GM23338 (cell line): ENCODE data around the gene KANK3. TPM values are rescaled to one million over a fixed set of nuclear protein-coding genes. Genes with fewer than 3 reads are reported as not detected.
A peak's percentile ranks its signal among the peaks of the same experiment; 100 is the strongest.

ENCODE experiments used
- ATAC-seq: fragments of 200-7000 bp; cut with Tn5 transposase; 3 replicates; pipeline ENCODE4 v1.9.1; 2020
- DNase-seq: peaks from one replicate; pipeline ENCODE4 v3.0.0-alpha.2; 2015; ENCODE audit warnings: low spot score
- H2AFZ ChIP-seq: fragments of 200-600 bp; sonication (generic); 2 replicates; pipeline ENCODE4 v1.8.0; 2016; ENCODE audit warnings: antibody characterized with exemption, mild to moderate bottlenecking, moderate library complexity
- H3F3A ChIP-seq: fragments of 200-600 bp; sonication (generic); replicated peaks from 2 replicates; pipeline ENCODE4 v1.8.0; 2017; ENCODE audit warnings: antibody characterized with exemption, mixed run types, low read depth
- H3K27ac ChIP-seq: fragments of 200-600 bp; sonication (generic); 2 replicates; pipeline ENCODE4 v1.6.1; 2016; ENCODE audit warnings: low read depth
- H3K27me3 ChIP-seq: fragments of 200-600 bp; sonication (generic); 2 replicates; pipeline ENCODE4 v1.8.0; 2016; ENCODE audit warnings: mild to moderate bottlenecking, mixed run types, moderate library complexity; ENCODE audit not compliant: insufficient read depth
- H3K36me3 ChIP-seq: fragments of 200-600 bp; sonication (generic); 2 replicates; pipeline ENCODE4 v1.8.0; 2016; ENCODE audit warnings: mild to moderate bottlenecking; ENCODE audit not compliant: insufficient read depth
- H3K4me1 ChIP-seq: fragments of 200-600 bp; sonication (generic); 2 replicates; pipeline ENCODE4 v1.8.0; 2016; ENCODE audit warnings: mild to moderate bottlenecking, moderate library complexity; ENCODE audit not compliant: insufficient read depth
- H3K4me2 ChIP-seq: fragments of 200-600 bp; sonication (generic); 2 replicates; pipeline ENCODE4 v1.7.1; 2017; ENCODE audit warnings: mixed run types
- H3K4me3 ChIP-seq: fragments of 200-600 bp; sonication (generic); 2 replicates; pipeline ENCODE4 v1.6.1; 2016; ENCODE audit warnings: mixed run types
- H3K79me2 ChIP-seq: fragments of 200-600 bp; sonication (generic); replicated peaks from 2 replicates; pipeline ENCODE4 v1.8.0; 2017; ENCODE audit warnings: mild to moderate bottlenecking; ENCODE audit not compliant: insufficient read depth
- H3K9me2 ChIP-seq: fragments of 200-600 bp; sonication (generic); 2 replicates; pipeline ENCODE4 v1.8.0; 2017; ENCODE audit not compliant: insufficient read depth
- H4K20me1 ChIP-seq: fragments of 200-600 bp; sonication (generic); replicated peaks from 2 replicates; pipeline ENCODE4 v1.8.0; 2017; ENCODE audit warnings: mild to moderate bottlenecking; ENCODE audit not compliant: insufficient read depth
- H3K27ac Mint-ChIP-seq: 2 replicates; pipeline ENCODE4 v1.8.0; 2020; ENCODE audit warnings: inconsistent platforms, mild to moderate bottlenecking, moderate library complexity, mixed read lengths
- H3K27me3 Mint-ChIP-seq: 3 replicates; pipeline ENCODE4 v1.8.0; 2022; ENCODE audit warnings: low read depth, mild to moderate bottlenecking, moderate library complexity, mixed read lengths, inconsistent platforms; ENCODE audit not compliant: insufficient read depth, poor library complexity
- H3K36me3 Mint-ChIP-seq: 3 replicates; pipeline ENCODE4 v1.8.0; 2021; ENCODE audit warnings: low read depth, mild to moderate bottlenecking, inconsistent platforms, moderate library complexity, mixed read lengths
- H3K4me1 Mint-ChIP-seq: 3 replicates; pipeline ENCODE4 v1.8.0; 2020; ENCODE audit warnings: mild to moderate bottlenecking, inconsistent platforms, mixed read lengths
- H3K4me3 Mint-ChIP-seq: 3 replicates; pipeline ENCODE4 v1.8.0; 2021; ENCODE audit warnings: moderate library complexity, mild to moderate bottlenecking, inconsistent platforms, mixed read lengths
- H3K9me3 Mint-ChIP-seq: 3 replicates; pipeline ENCODE4 v1.8.0; 2020; ENCODE audit warnings: moderate library complexity, mild to moderate bottlenecking, inconsistent platforms, mixed read lengths
- CREB1 ChIP-seq: fragments of 250-450 bp; sonication (Bioruptor Pico); IDR thresholded peaks from 2 replicates; pipeline ENCODE4 v1.5.0; 2020; ENCODE audit warnings: low read depth, mild to moderate bottlenecking, moderate library complexity
- CTCF ChIP-seq, 2 experiments: fragments of 200-600 bp in 1 of 2; sonication (generic) in 1 of 2; conservative IDR thresholded peaks; 2 replicates each; pipeline versions ENCODE4 v1.5.1 to v1.6.1; 2016 to 2017; ENCODE audit warnings: antibody characterized with exemption in 2 of 2, low read depth in 2 of 2, mild to moderate bottlenecking in 2 of 2, moderate library complexity in 1 of 2
- JUNB ChIP-seq: IDR thresholded peaks from one replicate; pipeline ENCODE4 v1.6.1; 2016; ENCODE audit warnings: antibody characterized with exemption; ENCODE audit not compliant: unreplicated experiment
- NANOG ChIP-seq: IDR thresholded peaks from 2 replicates; pipeline ENCODE4 v1.6.1; 2016; ENCODE audit warnings: antibody characterized with exemption, borderline replicate concordance
- POLR2AphosphoS5 ChIP-seq: IDR thresholded peaks from 2 replicates; pipeline ENCODE4 v1.6.1; 2016; ENCODE audit warnings: antibody characterized with exemption, low read depth
- REST ChIP-seq: IDR thresholded peaks from one replicate; pipeline ENCODE4 v1.6.1; 2018; ENCODE audit warnings: antibody characterized with exemption; ENCODE audit not compliant: unreplicated experiment
- STAT1 ChIP-seq: IDR thresholded peaks from one replicate; pipeline ENCODE4 v1.6.1; 2016; ENCODE audit warnings: antibody characterized with exemption; ENCODE audit not compliant: unreplicated experiment
- ZNF114 ChIP-seq: fragments of 250-450 bp; sonication (Bioruptor Pico); IDR thresholded peaks from 2 replicates; pipeline ENCODE4 v1.5.0; 2020; ENCODE audit warnings: mild to moderate bottlenecking, moderate library complexity
- long read RNA-seq: library from polyadenylated mRNA; unstranded; transcript quantifications from one replicate; pipeline ENCODE4 v2.0.0, GENCODE V29; 2020; ENCODE audit not compliant: unreplicated experiment
- polyA plus RNA-seq: library from polyadenylated mRNA; unstranded; fragments of >200 nt; fragmentation: Nextera tagmentation; extraction: Ambion mirVana; gene quantifications from 2 replicates; pipeline ENCODE4 v1.2.1, GENCODE V29; 2016
- total RNA-seq: library from RNA; depleted of rRNA; stranded (reverse); fragments of >200 nt; shearing (Covaris generic); gene quantifications from 2 replicates; pipeline ENCODE4 v1.2.3, GENCODE V29; 2014; rRNA removed

The KANK3 gene
- 8.7 and 9.3 TPM in 2 replicates for total RNA-seq
- polyA plus RNA-seq, result 2.0 and 2.2 TPM in 2 replicates
- long read RNA-seq, partial matches to known transcripts, result 1 of 3 reads
- long read RNA-seq, other reads (novel, unspliced or antisense), result 2 of 3 reads

- Mint-ChIP-seq H3K27ac (no peak within 1 kb of the TSS), H3K4me1 (peaks cover 13% of the 10 kb centered on the region), H3K9me3 (no peaks in the 10 kb centered on the region), H3K4me3 (peak within 1 kb of the TSS; percentile 71), H3K27me3 (peaks cover 30% of the 10 kb centered on the region), H3K36me3 (no peaks in the 10 kb centered on the region)
- Histone ChIP-seq H3K9me2 (no peaks in the 10 kb centered on the region), H3K79me2 (no peaks in the 10 kb centered on the region), H4K20me1 (no peaks in the 10 kb centered on the region), H3K36me3 (no peaks in the 10 kb centered on the region), H3F3A (no peaks in the 10 kb centered on the region; the same call in 1 of the 2 replicates), H2AFZ (peak within 1 kb of the TSS; percentile 93), H3K27ac (no peak within 1 kb of the TSS), H3K4me3 (peak within 1 kb of the TSS; percentile 83), H3K27me3 (peaks cover 9% of the 10 kb centered on the region; the same call in 1 of the 2 replicates), H3K4me1 (peaks cover 8% of the 10 kb centered on the region; the same call in 1 of the 2 replicates), H3K4me2 (peak within 1 kb of the TSS; percentile 84)
- ATAC-seq (peak; percentile 97), DNase-seq (peak; percentile 100)
- TF ChIP-seq ZNF114 (CRISPR knock-in tag) (no peak), CREB1 (0 out of 2 replicates have a peak, but pooled peaks have one; percentile 40), POLR2AphosphoS5 (peak; percentile 76), REST (no peak)
Measured at GRCh38 chr19:8342684-8343482, at the start of gene KANK3. KANK3 (minus strand) TSS chr19:8343262; CDS start chr19:8337828, 5,434 bp downstream.

- H3K4me2 ChIP-seq, result no peak overlapping the region
- H4K20me1 ChIP-seq, result peaks cover 18% of the 10 kb centered on the region
- DNase-seq, result no peak
- H3K4me3 ChIP-seq, result no peak overlapping the region
- peaks cover 60% of the 10 kb centered on the region for H3K79me2 ChIP-seq
- H3K27ac ChIP-seq, result no peak overlapping the region
- H3K27ac Mint-ChIP-seq, result 0 out of 2 replicates have a peak overlapping the region, but pooled peaks have one; percentile 62
- H3K4me1 ChIP-seq, result peaks cover 9% of the 10 kb centered on the region; the same call in 1 of the 2 replicates
- no peaks in the 10 kb centered on the region for H3K36me3 ChIP-seq
- peaks cover 12% of the 10 kb centered on the region for H3K4me1 Mint-ChIP-seq
- H2AFZ ChIP-seq, result no peak overlapping the region
- peaks cover 7% of the 10 kb centered on the region; the same call in 1 of the 2 replicates for H3F3A ChIP-seq
- peaks cover 11% of the 10 kb centered on the region for H3K27me3 Mint-ChIP-seq
- ATAC-seq, result no peak
- no peak for TF ChIP-seq CTCF (conservative IDR thresholded peaks at IDR 0.05; ENCODE audit: low read depth in 2 of 2)
- no peak for TF ChIP-seq REST
- no peak for TF ChIP-seq CREB1
- no peak for TF ChIP-seq POLR2AphosphoS5
- no peak for TF ChIP-seq NANOG
- no peak for TF ChIP-seq JUNB
- TF ChIP-seq STAT1, result no peak
- H3K36me3 Mint-ChIP-seq, result peaks cover 10% of the 10 kb centered on the region
- no peaks in the 10 kb centered on the region for H3K9me2 ChIP-seq
- no peaks in the 10 kb centered on the region for H3K27me3 ChIP-seq
- peaks cover 6% of the 10 kb centered on the region; the same call in 2 of the 3 replicates for H3K9me3 Mint-ChIP-seq
- no peak overlapping the region; the same call in 2 of the 3 replicates for H3K4me3 Mint-ChIP-seq
Measured at GRCh38 chr19:8392017-8392591, 49.0 kb upstream of the KANK3 start.
